GM18499 (cell line): Measurements from ENCODE around the gene PHC2.
"Not testable (repeated sequence)": the region's sequence is repeated elsewhere in the genome, so short reads cannot be mapped to it uniquely, and the experiment has no call there.

Experiments
- ATAC-seq: cut with Tn5 transposase; IDR thresholded peaks from one replicate; pipeline ENCODE4 v1.9.1; 2021; ENCODE audit warnings: moderate number of reproducible peaks; ENCODE audit not compliant: insufficient read depth, unreplicated experiment

The PHC2 gene

DNA sequence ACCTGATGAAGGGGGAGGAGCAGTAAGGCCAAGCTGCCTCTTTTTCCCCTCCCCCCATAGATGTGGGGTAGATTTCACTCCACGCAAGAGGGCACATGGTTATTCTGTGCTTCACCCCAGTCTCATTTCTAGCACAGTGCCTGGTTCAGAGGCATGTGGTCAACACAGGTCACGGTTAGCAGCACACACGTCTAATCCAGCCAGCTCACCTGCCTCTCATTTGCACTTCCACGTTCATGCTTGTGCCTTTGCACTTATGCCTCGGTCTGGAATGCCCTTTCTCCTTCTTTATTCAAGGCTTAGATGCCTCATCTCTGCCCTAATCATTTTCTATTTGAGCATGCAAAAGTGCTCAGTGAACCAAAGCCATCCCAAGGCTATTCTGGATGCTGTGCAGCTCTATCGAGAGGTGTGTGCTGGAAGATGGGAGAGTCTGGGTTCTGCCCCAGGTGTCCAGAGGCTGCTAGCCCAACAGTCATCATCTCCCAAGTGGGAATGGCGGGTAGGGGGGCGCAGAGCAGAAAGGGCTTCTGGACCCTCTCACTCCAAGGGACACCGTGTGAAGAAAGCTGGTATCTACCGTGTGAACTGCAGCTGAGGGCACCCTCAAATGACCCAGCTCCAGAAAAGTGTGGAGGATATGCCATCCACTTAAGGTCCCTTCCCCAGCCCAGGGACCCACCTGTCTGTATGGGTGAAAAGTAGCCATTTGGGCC is 107.9 kb downstream of the PHC2 start:
- ATAC-seq = no peak

DNA sequence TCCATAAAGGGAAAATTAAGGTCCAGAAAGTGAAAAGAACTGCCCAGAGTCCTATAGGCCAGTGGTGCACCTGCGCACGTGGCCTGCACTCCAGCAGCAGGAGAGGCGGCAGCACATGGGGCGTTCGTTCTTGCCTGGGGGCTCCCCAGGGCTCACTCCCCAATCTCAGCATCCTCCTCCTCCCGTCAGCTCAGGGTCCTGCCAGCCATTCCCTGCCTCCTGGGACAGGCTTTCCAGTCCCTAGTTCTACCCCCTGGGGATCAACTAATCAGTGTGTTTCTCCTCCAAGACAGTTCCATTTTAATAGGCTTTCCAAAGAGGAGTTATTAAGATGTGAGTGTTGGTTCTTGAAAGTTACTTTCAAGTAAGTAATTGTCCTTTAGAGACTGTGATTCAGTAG is 108.8 kb downstream of the PHC2 start:
- no peak for ATAC-seq

DNA sequence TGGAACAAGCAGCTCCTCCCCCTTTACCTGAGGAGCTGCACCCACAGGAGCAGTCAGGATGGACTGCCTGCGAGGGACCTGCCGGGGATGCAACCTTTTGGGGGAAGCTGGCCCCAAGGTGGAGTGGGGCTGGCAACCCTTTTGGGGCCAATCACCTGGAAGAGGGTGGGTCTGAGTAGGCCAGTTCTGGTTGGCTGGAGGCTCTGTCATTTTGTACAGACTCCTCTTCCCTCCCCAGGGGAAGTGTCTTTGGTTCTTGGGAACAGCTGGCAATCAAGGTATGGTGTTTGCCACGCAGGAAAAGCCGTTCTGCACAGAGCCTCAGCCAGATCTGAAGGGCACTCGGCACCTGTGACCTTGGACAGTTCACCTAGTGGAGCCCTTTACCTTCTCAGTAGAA is 109.7 kb downstream of the PHC2 start:
- no peak for ATAC-seq

DNA sequence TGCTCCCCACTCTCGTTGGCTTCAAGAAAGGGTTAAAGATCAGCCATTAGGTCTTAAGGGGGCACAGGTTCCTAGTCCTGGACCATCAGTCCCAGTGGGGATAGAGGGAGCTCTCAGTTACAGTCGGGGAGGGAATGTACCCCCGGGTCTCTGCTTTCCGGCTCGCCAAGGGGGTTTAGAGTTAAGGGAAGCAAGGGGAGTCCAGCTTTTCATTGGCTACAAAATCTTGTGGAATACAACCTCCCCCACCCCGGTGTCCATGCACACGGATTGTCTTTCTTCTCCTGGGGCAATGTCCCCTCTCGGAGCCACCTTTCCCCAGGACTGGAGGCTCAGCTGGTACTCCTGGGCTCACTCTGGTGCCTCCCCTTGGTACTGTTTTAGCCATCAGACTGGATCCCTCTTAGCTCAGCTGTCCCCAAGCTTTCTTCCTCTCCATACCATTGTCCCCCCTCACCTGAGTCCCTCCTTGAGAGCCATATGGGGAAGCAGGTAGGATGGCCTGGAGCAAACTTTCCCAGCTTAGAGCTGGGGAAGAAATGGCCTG is 110.2 kb downstream of the PHC2 start, which contains the start of gene A3GALT2:
Gene A3GALT2, minus strand, starts transcription at position 480 of the 547 bp plus-strand sequence. Its CDS starts 0 bp downstream, at position 480.
- ATAC-seq = no peak

DNA sequence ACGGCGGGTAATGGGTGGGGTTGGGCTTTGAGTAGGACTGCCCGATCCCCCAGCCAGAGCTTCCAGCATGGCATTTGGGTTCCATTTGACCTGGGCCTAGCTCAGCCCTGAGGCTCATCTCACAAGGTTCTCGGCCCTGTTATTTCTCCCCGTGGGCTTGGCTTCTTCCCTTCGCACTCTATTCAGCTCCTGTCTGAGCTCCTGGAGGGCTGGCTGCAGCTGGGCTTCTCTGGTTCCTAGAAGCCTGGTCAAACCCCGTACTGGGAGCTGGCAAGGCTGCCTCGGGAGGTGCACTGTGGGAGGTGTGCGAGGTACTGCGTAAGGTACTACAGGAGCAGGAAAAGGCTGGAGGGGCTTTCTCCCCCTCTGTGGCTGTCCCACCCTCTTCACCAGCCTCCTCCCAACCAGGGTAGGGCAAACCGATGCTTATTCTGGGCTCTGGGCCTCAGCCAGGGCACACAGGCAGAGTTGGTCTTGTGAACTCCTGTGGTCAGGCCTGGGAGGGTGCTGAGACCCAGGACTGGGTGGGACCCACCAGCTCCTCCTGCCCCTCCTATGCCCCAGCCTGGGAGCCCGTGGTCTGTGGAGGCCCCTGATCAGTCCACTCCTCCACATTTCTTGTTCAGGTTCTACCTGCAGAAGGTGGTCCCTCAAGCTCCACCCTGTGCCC is 110.8 kb downstream of the PHC2 start:
- no peak for ATAC-seq

DNA sequence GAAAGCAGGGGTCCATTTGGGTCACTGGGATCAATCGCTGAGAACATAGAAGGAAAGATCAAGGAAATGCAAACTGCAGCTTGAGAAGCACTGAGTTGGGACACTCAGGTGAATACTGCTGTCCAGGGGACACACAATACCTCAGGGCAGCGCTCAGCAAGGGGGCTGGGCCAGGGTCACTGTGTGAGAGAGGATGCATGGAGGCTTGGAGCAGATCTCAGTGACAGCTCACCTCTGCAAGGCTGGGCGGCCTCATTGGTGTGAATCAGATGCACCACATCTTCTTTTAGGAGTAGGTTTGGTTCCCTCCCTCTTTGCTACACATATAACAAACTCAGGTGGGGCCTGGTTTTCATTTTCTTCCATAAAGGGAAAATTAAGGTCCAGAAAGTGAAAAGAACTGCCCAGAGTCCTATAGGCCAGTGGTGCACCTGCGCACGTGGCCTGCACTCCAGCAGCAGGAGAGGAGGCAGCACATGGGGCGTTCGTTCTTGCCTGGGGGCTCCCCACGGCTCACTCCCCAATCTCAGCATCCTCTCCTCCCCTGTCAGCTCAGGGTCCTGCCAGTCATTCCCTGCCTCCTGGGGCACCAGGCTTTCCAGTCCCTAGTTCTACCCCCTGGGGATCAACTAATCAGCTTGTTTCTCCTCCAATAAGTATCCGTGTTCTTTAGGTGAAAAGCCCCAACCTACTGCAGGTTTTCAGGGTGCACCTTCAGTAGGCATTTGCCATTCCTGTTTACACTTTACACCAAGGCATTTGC is 111.5 kb downstream of the PHC2 start:
- no peak for ATAC-seq

DNA sequence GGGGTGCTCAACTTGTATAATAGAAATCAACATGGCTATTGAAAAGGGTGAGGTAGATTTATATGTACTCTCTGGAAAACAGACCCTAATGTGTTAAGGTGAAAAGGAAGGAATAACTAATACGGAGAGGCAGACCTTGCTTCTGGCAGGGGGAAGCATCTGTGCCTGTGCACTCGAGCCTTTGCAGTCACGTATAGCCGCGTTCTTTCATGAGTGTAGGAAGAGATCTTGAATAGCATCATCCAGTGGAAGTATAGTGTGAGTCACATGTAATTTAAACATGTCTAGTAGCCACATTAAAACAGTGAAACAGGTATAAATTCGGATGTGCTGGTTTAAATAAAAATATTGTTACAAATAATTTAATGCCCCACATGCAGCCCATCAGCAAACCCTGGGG is 112.9 kb downstream of the PHC2 start:
- no peak for ATAC-seq

DNA sequence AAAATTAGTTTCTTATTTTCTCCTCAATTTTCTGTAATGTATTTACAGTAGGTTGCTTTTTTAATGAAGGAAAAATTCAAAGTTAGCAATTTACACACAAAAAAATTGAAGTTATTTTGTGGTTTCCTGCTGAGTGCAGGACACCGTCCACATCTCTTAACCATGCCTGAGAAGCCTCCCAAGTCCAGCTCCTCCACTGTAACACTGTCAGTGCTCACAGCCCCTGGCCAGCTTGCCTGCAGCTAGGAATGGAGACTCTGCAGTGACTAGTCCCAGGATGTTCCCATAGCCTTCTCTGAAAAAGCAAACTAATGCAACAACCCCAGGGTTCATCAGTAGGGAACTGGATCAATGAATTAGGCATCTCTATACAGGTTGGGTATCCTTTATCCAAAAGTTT is 113.5 kb downstream of the PHC2 start:
- ATAC-seq = no peak

DNA sequence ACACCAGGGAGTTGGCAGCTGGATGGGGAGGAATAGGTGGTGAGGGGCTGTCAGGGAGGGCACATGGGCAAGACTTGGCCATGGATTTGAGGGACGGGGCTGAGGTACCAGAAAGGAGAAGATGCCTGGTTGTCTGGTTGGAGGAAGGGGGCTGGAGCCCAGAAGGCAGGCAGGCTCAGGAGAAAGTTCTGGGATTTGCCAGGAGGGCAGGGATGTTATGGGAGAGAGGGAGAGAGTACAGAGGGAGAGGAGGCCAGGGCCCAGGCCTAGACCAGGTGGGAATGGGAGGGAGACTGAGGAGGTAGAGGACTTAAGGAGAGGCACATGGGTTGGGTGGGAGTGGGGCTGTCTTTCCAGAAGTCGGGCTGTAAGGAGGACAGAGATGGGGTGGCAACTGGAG is 114.3 kb downstream of the PHC2 start:
- no peak for ATAC-seq

DNA sequence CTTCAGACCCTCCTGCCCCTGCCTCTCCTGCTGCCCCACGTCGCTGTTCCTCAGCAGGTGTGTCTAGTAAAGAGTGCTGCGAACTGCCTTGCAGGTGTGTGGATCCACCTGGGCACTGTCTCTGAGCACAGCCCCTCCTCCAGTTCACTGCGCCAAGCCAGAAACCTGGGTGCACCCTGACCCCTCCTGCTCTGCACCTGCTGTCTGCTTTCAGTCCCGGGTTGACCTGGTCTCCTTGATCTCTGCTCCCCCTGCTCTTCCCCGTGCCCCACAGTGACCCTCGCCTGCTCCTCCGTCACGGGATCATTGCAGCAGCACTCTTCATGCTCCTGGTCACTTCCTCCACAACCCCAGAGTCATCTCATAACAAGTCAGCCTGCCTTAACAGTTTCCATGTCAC is 116.5 kb downstream of the PHC2 start:
- ATAC-seq = no peak

DNA sequence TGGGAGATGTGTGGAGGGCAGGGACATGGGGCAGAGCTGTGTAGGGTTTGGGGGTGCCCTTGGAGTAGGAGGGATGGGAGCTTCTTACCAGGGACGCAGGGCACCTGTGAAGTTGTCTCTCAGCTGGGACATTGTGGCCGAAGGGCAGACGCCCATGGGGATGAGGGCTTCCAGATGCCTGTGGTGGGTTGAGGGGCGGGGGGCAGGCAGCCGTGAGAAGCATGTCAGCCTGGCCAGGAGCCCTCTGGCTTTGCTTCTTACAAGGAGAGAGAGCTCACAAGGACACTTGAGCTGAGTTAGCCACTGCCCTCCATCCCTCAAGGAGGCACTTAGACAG is 118.5 kb downstream of the PHC2 start:
- ATAC-seq = no peak

DNA sequence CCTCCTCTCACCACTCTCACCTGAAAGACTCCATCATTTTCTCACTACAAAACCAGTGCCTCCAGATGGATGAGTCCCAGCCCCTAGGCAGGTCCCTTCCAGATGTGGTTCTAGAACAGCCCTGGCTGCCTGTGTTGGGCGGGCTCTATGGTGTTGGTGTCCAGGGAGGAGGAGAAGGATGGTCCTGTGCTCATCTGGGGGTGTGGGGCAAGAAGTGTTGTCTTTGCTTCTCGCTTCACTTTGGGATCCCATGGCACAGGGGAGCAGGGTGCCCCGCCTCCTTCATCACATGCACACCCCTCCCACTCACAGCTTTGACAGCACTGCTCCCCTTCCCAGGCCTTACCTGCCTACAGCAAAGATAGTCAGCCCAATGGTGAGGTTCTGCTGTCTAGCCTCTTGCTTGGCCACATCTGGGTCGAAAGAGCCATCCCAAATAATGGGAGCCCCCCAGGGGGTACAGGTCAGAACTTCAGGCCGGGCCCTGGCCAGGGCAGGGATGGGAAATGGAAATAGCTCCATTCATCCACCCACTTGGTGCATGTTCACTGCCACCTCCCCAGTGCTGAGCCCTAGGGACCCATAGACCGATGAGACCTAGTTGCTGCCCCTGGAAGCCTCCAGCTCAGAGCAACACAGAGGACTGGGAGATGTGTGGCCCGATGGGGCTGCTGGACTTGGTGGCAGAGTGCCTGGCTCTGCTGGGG is 119.0 kb downstream of the PHC2 start:
- ATAC-seq = no peak

DNA sequence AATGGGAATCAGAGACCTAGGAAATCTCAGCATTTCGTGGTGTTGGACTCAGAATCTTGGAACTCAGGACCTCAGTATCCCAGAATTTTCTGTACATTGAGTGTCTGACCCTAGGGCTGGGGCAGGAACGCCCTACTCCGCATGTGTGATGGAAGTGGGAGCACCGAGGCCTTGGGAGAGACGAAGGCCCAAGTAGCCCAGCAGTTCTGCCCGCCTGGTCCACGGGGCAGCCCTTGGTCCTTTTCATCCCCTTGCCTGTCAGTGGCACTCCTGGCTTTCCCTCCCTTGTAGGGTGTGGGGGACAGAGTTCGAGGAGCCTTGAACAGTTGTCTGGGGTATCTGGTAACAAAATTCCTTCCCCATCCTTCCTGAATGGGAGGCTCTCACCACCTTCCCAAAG is 120.2 kb downstream of the PHC2 start:
- ATAC-seq = no peak

DNA sequence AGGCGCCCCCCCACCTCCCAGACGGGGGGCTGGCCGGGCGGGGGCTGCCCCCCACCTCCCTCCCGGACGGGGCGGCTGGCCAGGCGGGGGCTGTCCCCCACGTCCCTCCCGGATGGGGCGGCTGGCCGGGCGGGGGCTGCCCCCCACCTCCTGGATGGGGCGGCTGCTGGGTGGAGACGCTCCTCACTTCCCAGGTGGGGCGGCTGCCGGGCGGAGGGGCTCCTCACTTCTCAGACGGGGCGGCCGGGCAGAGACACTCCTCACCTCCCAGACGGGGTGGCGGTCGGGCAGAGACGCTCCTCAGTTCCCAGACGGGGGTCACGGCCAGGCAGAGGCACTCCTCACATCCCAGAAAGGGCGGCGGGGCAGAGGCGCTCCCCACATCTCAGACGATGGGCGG is 121.5 kb downstream of the PHC2 start:
- not testable (repeated sequence) for ATAC-seq

DNA sequence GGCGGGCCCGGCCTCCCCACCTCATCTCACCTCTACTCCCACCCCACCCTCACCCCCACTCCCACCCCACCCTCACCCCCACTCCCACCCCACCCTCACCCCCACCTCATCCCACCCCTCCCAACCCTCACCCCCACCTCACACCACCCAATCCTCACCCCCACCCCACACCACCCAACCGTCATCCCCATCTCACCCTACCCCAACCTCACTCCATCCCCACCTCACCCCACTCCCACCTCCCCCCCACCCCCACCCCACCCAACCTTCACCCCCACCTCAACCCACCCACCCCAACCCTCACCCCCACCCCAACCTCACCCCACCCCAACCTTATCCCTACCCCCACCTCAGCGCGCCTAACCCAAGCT is 123.4 kb downstream of the PHC2 start:
- no peak for ATAC-seq

DNA sequence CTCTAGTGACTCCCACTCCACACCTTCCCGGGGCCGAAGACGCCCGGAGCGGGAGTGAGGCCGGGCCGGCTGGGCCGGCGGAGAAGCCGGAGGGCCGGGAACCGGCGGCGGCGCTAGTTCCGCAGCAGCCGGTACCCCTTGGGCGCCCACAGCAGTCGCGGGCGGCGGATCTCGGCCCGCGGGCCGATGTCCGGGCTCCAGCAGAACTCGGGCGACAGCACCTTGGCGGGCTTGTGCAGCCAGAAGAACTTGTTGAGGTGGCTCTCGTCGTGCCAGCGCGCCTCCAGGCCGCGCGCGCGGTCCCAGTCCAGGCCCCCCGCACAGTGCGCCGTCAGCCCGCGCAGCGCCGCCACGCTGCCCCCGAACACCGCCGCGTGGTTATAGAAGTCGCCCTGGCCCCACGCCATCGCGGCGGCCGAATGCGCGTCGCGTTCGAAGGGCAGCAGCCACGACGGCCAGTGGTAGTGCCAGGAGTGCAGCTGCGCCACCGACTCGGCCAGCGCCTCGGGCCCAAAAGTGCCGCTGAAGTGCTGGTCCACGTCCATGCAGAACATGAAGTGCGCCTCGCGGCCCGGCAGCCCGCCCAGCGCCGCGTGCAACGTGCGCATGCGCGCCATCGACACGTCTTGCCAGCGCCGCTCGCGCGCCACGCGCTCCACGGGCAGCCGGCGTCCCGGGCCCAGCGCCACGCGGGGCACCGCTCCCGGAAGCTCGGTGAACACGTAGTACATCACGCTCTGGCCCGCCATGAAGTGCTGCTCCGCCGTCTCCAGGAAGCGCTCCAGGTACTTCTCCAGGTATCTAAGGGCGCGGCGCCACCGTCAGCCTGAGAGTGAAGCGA is 124.0 kb downstream of the PHC2 start:
- ATAC-seq = no peak

DNA sequence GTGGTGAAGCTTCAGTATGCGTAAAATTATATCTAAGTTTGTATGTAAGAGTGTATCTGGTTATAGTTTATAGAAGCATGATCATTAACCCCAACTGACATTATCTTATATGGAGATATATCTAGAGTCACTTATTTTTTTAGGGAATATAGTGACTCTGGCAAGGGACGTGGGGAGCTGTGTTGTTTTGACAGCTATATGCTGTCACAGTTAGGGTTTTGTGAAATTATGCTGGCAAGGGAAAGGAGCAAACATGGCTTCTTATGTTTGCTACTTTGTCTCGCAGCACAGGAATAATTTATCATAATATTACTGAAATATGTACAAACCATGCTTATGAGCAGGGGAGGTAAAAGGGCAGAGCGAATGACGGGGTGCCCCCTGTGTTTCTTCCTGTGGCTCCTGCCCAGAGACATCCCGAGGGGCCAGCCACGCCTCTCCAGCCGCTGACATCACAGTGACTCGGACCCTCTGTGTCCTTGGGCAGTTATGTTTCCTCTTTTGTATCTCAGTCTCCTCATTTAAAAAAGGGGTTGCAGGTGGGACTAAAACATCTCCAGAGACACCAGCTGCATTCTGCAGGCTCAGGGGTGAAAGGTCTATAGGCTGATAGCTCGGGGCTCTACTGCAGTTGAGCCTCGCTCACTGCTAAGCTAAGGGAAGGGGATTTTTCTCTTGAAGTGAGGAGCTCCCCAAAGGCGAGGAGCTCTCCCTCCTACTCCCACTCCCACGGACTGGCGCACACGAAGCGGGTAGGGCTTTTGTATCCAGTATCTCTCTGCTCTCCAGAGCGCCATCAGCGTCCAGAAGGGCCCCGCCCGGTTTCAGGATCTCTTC is 124.9 kb downstream of the PHC2 start:
- no peak for ATAC-seq

DNA sequence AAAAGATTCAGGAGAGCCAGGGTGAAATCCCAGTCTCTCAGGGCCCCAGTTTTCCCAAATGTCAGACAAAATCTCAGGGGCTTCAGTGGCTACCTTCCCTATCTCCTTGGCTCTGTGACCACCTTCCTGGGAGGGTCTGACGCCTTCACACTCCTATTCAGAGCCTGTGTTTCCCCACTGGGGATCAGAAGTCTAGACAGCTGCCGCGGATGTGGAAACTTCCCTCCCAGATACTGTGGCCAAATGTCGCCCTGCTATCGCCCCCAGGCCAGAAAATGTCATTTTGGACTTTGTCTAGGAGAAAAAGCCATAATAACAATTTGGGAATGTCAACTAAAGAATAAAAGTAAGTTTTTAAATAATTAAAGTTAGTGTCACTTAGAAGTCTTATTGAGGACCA is 125.9 kb downstream of the PHC2 start:
- no peak for ATAC-seq

DNA sequence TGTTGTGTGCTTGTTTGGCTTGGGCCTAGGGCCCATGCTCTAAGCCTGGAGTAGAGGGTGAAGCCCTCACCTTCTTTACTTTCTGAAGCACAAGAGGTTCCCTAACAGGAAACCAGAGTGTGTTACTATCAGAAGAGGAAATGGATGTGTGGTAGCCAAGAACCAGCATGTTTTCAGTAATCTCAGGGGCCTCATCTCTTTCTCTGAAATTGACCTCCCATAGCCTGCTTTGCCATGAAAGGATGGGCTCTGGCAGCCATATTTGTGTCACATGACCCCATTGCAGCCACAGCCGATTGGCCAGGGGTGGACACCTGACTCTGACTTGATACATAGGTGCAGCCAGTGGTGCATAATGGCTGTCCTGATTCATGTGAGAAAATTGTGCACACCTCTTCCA is 128.6 kb downstream of the PHC2 start:
- ATAC-seq = no peak
